NT2/D1 (cell line): ENCODE data around the gene WDR73.
A peak's percentile ranks its signal among the peaks of the same experiment; 100 is the strongest.

Experiments used
- YY1 ChIP-seq: IDR thresholded peaks from 2 replicates; pipeline ENCODE4 v1.6.1; 2011; ENCODE audit not compliant: insufficient read length, insufficient read depth
- ZNF274 ChIP-seq: IDR thresholded peaks from 2 replicates; pipeline ENCODE4 v1.6.1; 2011; ENCODE audit warnings: mild to moderate bottlenecking, low read depth, low read length

DNA sequence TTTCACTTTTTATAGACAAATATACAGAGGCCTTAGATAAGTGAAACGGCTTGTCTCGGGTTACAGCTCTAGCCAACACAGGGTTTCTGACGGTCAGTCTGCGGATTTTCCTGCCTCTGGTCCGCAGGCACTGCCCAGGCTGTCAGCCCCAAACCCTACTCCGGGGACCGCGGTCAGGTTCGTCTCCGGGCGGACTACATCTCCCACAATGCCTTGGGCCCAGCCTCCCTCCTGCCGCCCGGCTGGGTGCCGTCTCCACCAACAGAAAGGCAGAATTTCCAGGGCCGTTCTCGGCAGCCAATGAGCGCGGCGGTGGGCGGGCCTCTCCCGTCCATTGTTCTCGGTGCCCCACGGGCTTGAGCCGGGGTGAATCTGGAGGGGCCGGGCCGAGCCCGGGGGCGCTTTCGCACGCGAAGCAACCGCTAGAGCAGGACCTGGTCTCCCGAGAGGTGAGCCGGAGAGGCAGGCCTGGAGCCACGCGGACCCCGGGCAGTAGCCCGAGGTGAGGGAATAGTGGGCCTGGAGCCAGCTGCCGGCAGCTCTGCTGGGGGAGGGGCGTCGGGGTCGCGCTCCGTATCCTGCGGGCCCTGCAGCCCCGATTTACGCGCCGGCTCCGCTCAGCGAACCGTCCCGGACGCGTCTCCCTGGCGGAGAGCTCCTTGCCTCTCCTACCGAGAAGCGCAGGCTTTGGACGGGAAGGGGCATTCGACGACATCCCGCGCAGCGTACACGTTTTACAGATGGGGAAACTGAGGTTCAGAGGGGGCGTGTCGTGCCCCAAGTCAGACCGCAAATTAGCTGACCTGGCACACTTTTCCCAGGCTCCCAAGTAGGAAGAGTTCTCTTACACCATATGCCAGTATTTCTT lies 53.2 kb downstream of the WDR73 start, which contains the start of gene ZSCAN2:
- TF ChIP-seq ZNF274, result no peak
- peak; percentile 10 for TF ChIP-seq YY1
